Stimulated activated CD4-positive, alpha-beta T cell treated with anti-CD3 and anti-CD28 coated beads, Interleukin-12 subunit alpha, Interleukin-12 subunit beta, amount 100 ng/mL, for 48 hours (primary cell): ENCODE results near the gene VAV3.

Experiments
- DNase-seq, 3 donors: peaks; one replicate each; pipeline ENCODE4 v3.0.0-alpha.2; 2020; ENCODE audit warnings: low read depth in 2 of 3, low spot score in 1 of 3

The VAV3 gene

DNA sequence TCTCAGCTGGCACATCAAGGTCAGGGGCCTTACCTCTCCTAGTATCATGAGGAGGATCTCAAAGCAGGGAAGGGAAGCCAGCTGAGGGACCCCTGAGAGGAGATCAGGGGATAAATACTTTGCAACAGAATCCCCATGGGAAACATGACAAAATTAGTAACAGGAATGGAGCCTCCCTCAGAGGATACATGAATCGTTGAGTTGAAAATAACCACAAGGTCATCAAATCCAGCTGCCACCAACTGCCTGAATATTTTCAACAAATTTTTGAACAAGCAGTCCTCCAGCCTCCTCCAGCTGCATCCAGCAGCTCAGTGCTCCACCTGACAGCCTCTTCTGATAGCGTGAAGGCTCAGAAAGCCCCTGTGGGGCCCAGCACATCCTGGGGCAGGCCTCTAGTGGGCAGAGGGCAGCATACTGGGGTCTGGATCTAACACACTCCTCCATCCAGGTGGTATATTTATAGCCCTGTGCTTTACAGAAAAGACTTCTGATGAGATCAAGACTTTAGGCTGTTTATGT, 419.9 kb downstream of the VAV3 start:
- no peak for DNase-seq

DNA sequence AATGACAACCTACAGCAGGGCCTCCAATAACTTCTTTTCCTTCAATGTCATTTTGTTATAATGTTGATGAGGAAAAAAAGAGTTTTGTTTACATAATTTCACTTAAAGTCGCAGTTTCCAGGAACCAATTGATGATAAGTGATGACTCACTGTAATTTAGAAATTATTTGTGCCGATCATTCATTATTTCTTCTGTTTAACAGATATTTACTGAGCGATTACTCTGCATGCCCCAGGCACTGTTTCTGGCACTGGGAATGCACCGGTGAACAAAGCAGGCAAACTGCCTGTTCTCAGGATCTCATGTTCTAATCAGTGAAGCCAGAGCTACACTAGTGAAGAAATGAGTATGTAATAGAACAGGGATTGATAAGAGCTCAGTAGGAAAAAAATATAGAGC, 420.7 kb downstream of the VAV3 start:
- DNase-seq: no peak

DNA sequence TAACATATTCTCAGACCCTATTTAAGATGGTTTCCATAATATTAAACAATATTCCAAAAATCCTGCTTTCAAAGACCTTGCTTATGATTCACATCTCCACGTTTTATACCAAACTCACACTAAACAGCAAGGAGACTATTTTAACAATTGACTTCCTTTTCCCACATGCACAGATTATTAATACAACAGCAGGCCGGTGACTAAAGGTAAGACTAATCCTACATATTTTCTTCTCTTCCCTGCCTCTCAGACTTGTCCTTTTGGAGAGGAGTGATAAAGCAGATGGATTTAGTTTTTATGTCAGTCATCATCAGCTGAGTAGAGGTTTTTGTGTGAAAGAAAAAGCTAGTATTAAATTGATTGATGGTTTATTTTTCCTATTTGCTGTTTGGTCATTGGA, 423.6 kb downstream of the VAV3 start:
- no peak for DNase-seq

DNA sequence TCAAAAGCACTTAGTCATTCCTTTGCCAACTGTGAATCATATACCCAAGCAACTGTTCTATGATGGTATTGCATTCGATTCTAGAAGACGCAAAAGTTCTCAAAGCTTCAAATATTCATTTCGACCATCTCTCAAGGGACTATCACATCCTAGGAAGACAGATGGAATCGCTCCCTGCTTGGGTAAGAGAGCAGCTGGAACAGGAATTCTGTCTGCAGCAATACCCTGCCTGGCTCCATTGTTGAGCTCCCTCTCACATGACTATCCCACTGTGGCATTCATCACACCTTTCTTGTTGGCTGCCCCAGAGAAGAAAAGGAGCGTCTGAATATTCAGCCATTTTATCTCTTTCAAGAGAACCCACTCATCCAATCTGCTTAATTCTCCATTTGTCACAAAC, 426.5 kb downstream of the VAV3 start:
- DNase-seq: no peak

DNA sequence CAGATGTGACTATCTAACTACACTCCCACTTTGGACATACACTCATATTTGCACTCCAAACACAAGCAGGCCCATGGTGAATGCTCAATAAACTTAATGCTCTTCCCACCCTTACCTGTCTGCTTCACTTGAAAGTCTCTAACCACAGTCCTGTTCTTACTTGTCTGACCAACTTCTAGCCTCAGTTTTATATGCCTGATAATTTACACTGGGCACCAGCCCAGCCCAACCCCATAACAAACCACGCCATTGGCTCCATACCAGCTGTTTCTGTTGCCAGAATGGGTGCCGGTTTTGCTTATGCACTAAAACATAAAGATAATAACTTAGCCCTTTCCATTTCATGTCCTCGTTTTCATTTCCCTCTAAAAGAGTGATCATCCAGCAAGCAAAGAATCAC, 428.7 kb downstream of the VAV3 start:
- DNase-seq: no peak

DNA sequence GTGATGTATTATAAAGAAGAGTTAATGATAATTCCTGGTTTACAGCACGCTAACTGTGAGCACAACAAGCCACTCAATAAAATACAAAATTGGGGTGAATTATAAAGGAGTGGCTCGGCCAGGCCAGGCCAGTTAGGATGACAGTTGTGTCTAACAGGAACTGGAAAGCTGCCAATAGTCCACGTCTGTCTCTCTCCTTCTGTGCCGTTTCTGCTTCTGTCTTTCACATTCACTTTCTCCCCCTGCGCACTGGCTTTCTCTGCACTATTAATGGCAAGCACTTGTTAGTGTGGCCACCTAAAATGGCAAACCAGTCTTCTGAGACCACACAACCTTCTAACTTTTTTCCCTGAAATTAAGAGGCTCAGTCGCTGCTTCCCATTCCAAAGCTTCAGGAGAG, 429.9 kb downstream of the VAV3 start:
- no peak for DNase-seq

DNA sequence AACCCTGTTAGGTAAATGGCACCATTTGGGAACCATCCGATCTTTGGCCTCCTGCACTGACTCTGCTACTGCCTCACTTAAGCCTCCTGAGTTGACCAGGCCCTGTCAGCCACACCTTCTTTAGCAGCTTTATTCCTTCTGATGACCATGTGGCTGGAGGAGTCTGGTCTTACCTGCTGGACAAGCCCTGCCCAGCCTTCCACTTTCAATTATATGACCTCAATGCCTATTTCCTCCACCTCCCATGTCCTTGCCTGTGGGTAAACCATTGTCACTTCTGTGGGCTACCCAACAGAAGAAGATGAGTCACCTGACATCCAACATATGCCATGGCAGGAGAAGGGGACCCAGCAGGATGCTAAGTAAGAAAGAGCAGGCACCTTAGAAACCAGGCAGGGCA, 430.3 kb downstream of the VAV3 start:
- no peak for DNase-seq

DNA sequence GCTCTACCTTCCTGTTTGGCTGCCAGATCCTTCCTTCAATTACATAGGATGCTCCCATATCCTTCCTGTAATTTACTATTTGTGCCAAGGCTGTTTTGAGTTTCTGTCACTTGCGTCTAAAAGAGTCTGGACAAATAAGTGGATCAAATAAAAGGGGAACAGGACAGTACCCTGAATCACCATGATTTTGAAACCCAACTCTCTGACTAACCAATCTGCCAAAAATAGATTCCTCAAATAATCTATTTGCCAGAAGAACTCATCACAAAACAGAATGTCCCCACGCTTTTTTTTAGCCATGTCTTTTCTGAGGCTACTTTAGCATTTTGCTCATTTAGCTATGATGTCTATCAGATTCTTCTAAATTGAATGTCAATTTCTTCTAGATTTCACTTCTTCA, 431.5 kb downstream of the VAV3 start:
- no peak for DNase-seq

DNA sequence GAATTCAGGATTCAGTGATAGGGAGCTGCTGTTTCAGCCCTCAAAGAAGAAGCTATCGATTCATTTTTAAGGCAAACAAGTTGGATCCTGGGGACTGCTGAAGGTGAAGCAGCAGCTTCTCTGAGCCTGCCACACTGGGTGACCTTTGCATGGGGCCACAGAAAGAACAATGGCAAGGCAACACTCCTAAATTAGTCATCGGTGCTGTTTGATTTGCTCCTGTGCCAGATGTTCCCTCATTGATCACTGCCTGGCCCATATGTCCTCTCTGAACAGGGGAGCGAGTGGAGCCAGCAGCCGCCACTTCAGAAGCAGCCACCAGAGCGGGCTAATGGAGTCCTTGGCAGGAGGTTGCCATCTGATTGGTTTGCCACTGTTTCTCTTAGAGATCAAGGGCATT, 432.7 kb downstream of the VAV3 start:
- no peak for DNase-seq

DNA sequence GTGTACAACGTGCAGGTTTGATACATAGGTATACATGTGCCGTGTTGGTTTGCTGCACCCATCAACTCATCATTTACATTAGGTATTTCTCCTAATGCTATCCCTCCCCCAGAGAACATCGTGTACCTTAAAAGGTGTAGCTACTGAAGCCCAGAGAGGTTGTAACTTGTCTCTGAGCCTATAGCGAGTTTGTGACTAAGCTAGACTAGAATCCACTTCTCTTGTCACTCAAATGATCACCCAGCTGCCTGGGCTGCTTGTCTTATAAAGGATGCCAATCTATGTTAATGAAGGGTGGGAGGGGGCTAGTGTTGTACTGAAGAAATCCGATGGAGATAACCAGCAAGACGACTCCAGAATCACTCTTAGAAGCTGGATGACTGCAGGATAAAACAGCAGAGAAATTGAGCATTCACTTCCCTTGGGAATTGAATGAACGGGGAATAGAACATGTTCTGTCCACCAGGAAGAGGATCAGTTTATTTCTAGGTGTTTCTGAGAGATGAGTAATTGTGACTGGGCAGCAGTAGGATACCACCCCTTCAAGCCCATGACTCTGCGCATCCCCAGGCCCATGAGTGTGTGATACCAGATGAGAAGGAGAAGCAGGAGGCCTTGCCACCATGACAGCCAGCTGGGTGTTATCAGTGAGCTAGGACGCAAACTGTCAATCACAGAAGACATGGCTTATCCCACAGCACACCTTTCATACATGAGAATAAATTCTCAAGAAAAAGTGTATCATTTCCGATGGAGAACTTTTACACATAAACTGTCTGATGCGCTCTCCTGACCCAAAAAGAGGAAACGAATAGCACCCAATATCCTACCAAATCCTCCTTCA, 433.7 kb downstream of the VAV3 start:
- no peak for DNase-seq

DNA sequence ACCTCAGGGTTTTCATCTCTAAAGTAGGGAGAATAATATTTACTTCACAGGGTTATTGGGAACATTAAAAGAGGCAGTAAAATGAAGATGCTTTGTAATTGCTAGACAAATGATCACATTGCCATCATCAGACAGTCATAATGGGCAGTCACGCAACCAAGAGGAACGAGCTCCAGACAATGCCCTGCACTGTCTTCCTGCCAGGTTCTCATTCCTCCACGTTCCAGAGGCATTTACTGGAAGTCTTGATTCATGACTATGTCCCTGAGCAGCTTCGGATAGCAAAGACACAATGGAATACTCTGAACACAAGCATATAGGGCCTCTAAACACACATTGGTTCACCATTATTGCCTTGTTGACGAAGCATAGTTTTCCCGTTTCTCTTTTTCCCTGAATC, 434.4 kb downstream of the VAV3 start:
- no peak for DNase-seq

DNA sequence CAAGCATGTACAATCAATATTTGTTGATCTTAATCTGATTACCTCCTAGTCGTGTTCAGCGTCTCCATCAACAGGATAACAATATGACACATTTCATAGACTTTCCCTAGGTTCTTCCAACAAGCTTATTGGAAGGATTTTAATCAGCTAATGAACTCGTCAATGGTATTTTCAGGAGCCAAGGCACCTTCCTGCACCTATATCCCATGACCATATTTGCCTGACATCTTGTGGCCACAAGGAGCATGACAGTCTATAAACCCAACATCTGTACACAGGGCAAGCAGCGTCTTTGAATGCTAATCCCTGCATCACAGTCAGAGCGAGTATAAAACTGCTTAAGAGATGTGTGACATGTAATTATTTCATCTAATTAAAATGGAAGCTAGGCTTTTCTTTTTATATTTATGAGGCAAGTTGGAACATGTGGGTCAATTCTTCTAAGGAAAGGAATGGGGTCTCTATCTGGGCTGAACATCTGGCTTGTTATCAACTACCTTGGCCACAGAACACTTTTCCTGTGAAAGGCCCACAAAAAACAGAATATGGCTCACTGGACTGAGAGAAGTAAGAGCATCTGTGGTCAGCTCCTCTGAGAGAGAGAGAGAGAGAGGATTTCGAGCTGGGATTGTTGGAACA, 435.4 kb downstream of the VAV3 start:
- DNase-seq: peak in 1 of 3 donors; percentile 13

DNA sequence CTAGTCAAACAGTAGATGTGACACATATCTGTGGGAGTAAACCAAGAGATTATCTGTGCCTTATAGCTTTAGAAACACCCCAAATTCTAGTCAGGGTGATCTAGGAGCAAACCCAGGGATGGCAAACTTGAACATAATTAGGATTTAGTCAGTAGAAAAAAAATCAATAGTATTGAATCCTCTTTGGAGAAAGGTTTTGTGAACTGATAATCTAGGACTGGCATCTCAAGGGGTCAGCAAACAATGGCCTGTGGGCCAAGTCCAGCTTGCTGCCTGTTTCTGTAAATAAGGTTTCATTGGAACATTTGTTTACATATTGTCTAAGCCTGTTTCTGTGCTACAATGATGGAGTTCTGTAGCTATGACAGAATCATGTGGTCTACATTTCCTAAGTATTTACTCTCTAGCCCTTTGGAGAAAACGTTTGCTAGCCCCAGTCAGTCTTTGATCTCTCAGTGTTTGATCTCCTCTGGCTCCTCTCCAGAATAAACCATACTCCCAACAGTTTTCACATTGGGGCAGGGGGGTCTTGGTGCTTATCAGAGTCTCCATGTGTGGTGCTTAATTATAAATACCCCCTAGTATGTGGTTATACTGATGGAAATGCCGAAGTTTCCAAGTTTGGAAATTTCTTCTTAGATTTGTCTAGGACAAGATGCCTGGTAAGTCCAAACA, 438.3 kb downstream of the VAV3 start:
- DNase-seq: no peak

DNA sequence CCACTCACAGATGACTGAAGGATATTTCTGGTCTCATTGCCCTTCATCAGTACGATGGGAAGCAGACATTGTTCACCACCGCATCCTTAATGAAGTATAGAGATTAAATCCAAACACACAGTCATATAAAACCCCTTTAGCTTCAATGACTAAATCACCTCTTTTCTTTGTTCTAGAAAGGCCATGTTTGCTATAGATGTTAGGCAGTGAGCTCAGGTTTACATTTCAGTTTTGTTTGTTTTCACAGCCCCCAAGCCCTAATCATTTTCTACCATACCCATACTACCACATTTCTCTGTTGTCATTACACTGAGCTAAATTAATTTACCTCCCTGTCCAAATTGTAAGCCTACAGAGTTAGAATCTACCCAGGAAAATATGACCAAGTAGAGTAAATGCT, 439.0 kb downstream of the VAV3 start:
- no peak for DNase-seq

DNA sequence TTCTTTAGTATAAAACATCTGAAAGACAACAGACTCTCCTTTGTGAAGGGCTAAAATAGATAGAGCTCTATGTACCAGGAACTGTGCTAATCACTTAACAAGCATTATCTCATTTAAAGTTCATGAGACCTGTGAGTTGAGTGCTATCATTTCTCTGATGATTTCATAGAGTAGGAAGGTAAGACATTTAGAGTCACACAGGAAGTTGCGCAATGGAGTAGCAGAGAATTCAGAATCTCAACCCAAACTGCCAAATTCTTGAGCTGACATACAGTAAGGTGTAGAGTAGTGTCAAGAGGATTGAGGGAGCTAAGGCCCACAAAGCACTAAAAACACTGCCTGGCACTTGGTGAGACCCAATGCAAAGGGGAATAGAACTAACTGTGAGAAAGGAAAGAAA, 439.8 kb downstream of the VAV3 start:
- DNase-seq: no peak

DNA sequence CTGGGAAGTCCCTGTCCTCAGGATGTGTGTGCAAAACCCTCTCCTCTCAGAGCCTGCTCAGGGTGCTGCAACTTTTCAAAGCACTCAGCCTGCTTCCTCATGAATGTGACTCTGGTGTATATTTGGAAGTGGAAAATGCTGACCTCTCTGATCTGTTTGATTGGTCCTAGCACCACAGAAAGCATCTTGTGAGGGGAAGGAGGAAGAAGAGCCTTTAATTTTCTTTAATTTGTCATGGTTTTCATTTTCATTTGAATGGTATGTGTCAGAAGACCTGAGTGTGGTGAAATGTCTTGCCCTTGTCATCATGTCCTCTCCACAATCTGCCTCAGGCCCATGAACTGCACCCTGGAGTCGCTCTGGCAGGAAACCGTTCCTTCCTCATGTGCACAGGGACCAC, 440.7 kb downstream of the VAV3 start:
- DNase-seq: no peak

DNA sequence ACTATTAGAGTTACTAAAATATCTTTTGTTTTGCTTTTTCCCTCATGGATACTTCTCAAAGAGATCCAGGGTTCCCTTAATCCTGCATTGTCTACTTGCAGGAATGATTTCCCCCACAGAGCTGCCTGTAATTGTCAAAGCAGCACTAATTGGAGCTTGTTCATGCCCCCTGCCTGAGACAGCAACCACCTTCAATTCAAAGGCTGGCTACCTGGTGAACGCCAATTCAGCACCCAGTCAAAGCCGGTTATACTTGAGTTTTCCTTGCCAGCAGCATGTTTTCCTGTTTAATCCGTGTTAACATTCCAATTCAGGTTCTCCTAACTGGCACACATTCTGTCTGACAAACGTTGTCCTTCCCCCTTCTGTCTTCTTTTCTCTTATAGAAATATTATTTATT, 441.2 kb downstream of the VAV3 start:
- no peak for DNase-seq

DNA sequence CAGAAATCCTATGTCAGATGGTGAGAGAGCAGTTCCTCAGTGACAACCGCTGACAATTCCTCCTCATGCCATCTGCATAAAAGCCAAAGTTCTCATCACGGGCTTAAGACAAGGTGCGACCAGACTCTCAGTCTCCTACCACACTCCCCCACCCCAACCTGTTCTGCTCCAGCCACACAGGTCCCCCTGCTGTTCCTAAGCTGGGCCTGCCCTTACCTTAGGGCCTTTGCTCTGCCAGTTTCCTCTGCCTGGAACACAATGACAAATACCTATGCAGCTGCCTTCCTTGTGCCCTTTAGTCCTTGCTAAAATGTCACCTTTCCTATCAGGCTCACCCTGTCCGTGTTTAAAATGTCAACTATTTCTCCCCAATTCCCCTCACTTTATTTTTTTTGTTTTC, 441.9 kb downstream of the VAV3 start:
- no peak for DNase-seq
